ENCODE data around the gene CD209.

The CD209 gene

GRCh38 chr19:7788933-7789323, 41.6 kb upstream of the CD209 start:
- no peak overlapping the region for H3K4me3 ChIP-seq (ENCODE audit: low read depth, low read length)
- no peak for TF ChIP-seq CTCF (IDR thresholded peaks at IDR 0.05; ENCODE audit: borderline replicate concordance, insufficient read depth, low read depth, low read length)

GRCh38 chr19:7788178-7788932, 41.0 kb upstream of the CD209 start:
- no peak for TF ChIP-seq CTCF (IDR thresholded peaks at IDR 0.05; ENCODE audit: borderline replicate concordance, insufficient read depth, low read depth, low read length)

GRCh38 chr19:7787602-7788177, 40.4 kb upstream of the CD209 start:
- no peak for TF ChIP-seq CTCF (IDR thresholded peaks at IDR 0.05; ENCODE audit: borderline replicate concordance, insufficient read depth, low read depth, low read length)
- no peak overlapping the region for H3K4me3 ChIP-seq (ENCODE audit: low read depth, low read length)

More at GRCh38 chr19:7788178-7788932, 41.0 kb upstream of the CD209 start:
- H3K4me3 ChIP-seq (ENCODE audit: low read depth, low read length): no peak overlapping the region

- H3K4me3 ChIP-seq (ENCODE audit: low read depth, low read length): no peak overlapping the region
- no peak for TF ChIP-seq CTCF (IDR thresholded peaks at IDR 0.05; ENCODE audit: borderline replicate concordance, insufficient read depth, low read depth, low read length)
These were observed 39.8 kb upstream of the CD209 start for GRCh38 chr19:7787141-7787540.

- TF ChIP-seq CTCF (IDR thresholded peaks at IDR 0.05; ENCODE audit: borderline replicate concordance, insufficient read depth, low read depth, low read length): no peak
These were observed 37.5 kb upstream of the CD209 start for GRCh38 chr19:7784856-7785255.

GRCh38 chr19:7783991-7784423, 36.7 kb upstream of the CD209 start:
- no peak for TF ChIP-seq CTCF (IDR thresholded peaks at IDR 0.05; ENCODE audit: borderline replicate concordance, insufficient read depth, low read depth, low read length)
- H3K4me3 ChIP-seq (ENCODE audit: low read depth, low read length): no peak overlapping the region

More at GRCh38 chr19:7784856-7785255, 37.5 kb upstream of the CD209 start:
- H3K4me3 ChIP-seq (ENCODE audit: low read depth, low read length): no peak overlapping the region

GRCh38 chr19:7781157-7781556, 33.8 kb upstream of the CD209 start:
- no peak overlapping the region for H3K4me3 ChIP-seq (ENCODE audit: low read depth, low read length)
- no peak for TF ChIP-seq CTCF (IDR thresholded peaks at IDR 0.05; ENCODE audit: borderline replicate concordance, insufficient read depth, low read depth, low read length)

Data from GM12875 (cell line).